HEK293 (cell line): ENCODE data around the gene ZBTB21.

ENCODE experiments used
- CTCF ChIA-PET: fragments of 350-600 bp; formaldehyde crosslinking; extraction: SDS; loops from one replicate; lab custom pipeline; 2021; ENCODE audit warnings: antibody characterized with exemption; lab: Yijun Ruan, JAX
- POLR2A ChIA-PET: fragments of 300-600 bp; formaldehyde crosslinking; extraction: SDS; loops from one replicate; lab custom pipeline; 2020; ENCODE audit warnings: antibody characterized with exemption, inconsistent platforms; lab: Yijun Ruan, JAX
- H3K27ac ChIP-seq: fragments of 200-500 bp; sonication (Bioruptor generic); 2 replicates; pipeline ENCODE4 v1.5.1; 2014; ENCODE audit warnings: low read depth, low read length, control low read depth, inconsistent platforms; ENCODE audit errors: extremely low read depth
- H3K36me3 ChIP-seq, 2 experiments: fragments of 200-500 bp in 1 of 2; sonication (Bioruptor generic) in 1 of 2; 1 replicate in 1 of 2; 2 replicates in 1 of 2; pipeline ENCODE4 v1.5.1; 2014 to 2017; ENCODE audit warnings: inconsistent platforms in 2 of 2, low read length in 2 of 2; ENCODE audit not compliant: control insufficient read depth in 2 of 2, insufficient read depth in 1 of 2
- H3K4me1 ChIP-seq: fragments of 200-500 bp; sonication (Bioruptor generic); 2 replicates; pipeline ENCODE4 v1.5.1; 2014; ENCODE audit warnings: mild to moderate bottlenecking, low read length, inconsistent platforms; ENCODE audit not compliant: control insufficient read depth, insufficient read depth
- H3K4me3 ChIP-seq: 2 replicates; pipeline ENCODE4 v1.5.1; 2011; ENCODE audit warnings: low read depth, mild to moderate bottlenecking, control low read depth, low read length, moderate library complexity
- H3K9me3 ChIP-seq: fragments of 200-500 bp; sonication (Bioruptor generic); 2 replicates; pipeline ENCODE4 v1.5.1; 2014; ENCODE audit warnings: low read depth, low read length, inconsistent platforms; ENCODE audit not compliant: control insufficient read depth, insufficient read depth
- GLI4 ChIP-seq: fragments of 450-650 bp; formaldehyde crosslinking; IDR thresholded peaks from 2 replicates; pipeline ENCODE4 v1.5.1; 2016; ENCODE audit warnings: missing biosample characterization, missing genetic modification characterization
- KLF8 ChIP-seq: fragments of 450-650 bp; formaldehyde crosslinking; IDR thresholded peaks from 2 replicates; pipeline ENCODE4 v1.5.1; 2016; ENCODE audit warnings: missing biosample characterization, missing genetic modification characterization
- PBX3 ChIP-seq: sonication (generic); formaldehyde crosslinking; IDR thresholded peaks from 2 replicates; pipeline ENCODE4 v1.8.1; 2022; ENCODE audit warnings: mild to moderate bottlenecking, moderate library complexity, missing genetic modification reagents
- PRDM1 ChIP-seq: fragments of 450-650 bp; formaldehyde crosslinking; IDR thresholded peaks from 2 replicates; pipeline ENCODE4; 2016; ENCODE audit warnings: missing biosample characterization, missing genetic modification characterization
- SETDB1 ChIP-seq: IDR thresholded peaks from one replicate; pipeline ENCODE4 v1.6.1; 2017; ENCODE audit warnings: mild to moderate bottlenecking, low read length, moderate library complexity, mixed read lengths; ENCODE audit not compliant: insufficient read length
- SP2 ChIP-seq: fragments of 450-650 bp; formaldehyde crosslinking; IDR thresholded peaks from 2 replicates; pipeline ENCODE4 v1.5.1; 2016; ENCODE audit warnings: missing biosample characterization, missing genetic modification characterization
- TRIM28 ChIP-seq: IDR thresholded peaks from 2 replicates; pipeline ENCODE4 v1.6.1; 2011; ENCODE audit warnings: low read length, control low read depth, borderline replicate concordance
- ZBTB1 ChIP-seq: fragments of 450-650 bp; formaldehyde crosslinking; IDR thresholded peaks from 2 replicates; pipeline ENCODE4 v1.5.1; 2016; ENCODE audit warnings: missing biosample characterization, missing genetic modification characterization
- ZBTB21 ChIP-seq: fragments of 450-650 bp; formaldehyde crosslinking; IDR thresholded peaks from 2 replicates; pipeline ENCODE4 v1.5.1; 2017; ENCODE audit warnings: missing biosample characterization, missing genetic modification characterization
- ZNF114 ChIP-seq: fragments of 450-650 bp; formaldehyde crosslinking; IDR thresholded peaks from 2 replicates; pipeline ENCODE4 v1.5.0; 2017; ENCODE audit warnings: missing biosample characterization, missing genetic modification characterization
- ZNF146 ChIP-seq: fragments of 450-650 bp; formaldehyde crosslinking; IDR thresholded peaks from 2 replicates; pipeline ENCODE4 v1.5.1; 2016; ENCODE audit warnings: missing biosample characterization, missing genetic modification characterization
- ZNF274 ChIP-seq, 2 experiments: fragments of 200-500 bp in 1 of 2; fragments of 450-650 bp in 1 of 2; sonication (Bioruptor generic) in 1 of 2; formaldehyde crosslinking in 1 of 2; IDR thresholded peaks; 2 replicates each; pipeline versions ENCODE4 v1.5.1 to v1.6.1; 2014 to 2016; ENCODE audit warnings: borderline replicate concordance in 1 of 2, inconsistent platforms in 1 of 2, low read length in 1 of 2, missing biosample characterization in 1 of 2, missing genetic modification characterization in 1 of 2
- ZNF362 ChIP-seq: fragments of 450-650 bp; formaldehyde crosslinking; IDR thresholded peaks from 2 replicates; pipeline ENCODE4 v1.5.1; 2016; ENCODE audit warnings: missing biosample characterization, missing genetic modification characterization
- ZNF366 ChIP-seq: fragments of 450-650 bp; formaldehyde crosslinking; conservative IDR thresholded peaks from 2 replicates; pipeline ENCODE4 v1.5.1; 2016; ENCODE audit warnings: missing biosample characterization, missing genetic modification characterization
- ZNF404 ChIP-seq: fragments of 450-650 bp; formaldehyde crosslinking; IDR thresholded peaks from 2 replicates; pipeline ENCODE4 v1.5.1; 2017; ENCODE audit warnings: missing biosample characterization, missing genetic modification characterization
- ZNF473 ChIP-seq: fragments of 450-650 bp; formaldehyde crosslinking; IDR thresholded peaks from 2 replicates; pipeline ENCODE4 v1.5.1; 2017; ENCODE audit warnings: missing biosample characterization, missing genetic modification characterization
- ZNF571 ChIP-seq: fragments of 450-650 bp; formaldehyde crosslinking; IDR thresholded peaks from 2 replicates; pipeline ENCODE4 v1.5.0; 2017; ENCODE audit warnings: missing biosample characterization, missing genetic modification characterization
- ZNF621 ChIP-seq: fragments of 450-650 bp; formaldehyde crosslinking; IDR thresholded peaks from 2 replicates; pipeline ENCODE4 v1.5.1; 2017; ENCODE audit warnings: missing biosample characterization, missing genetic modification characterization
- ZNF704 ChIP-seq: fragments of 450-650 bp; formaldehyde crosslinking; IDR thresholded peaks from 2 replicates; pipeline ENCODE4 v1.5.1; 2016; ENCODE audit warnings: missing biosample characterization, missing genetic modification characterization
- ZNF843 ChIP-seq: fragments of 450-650 bp; formaldehyde crosslinking; IDR thresholded peaks from 2 replicates; pipeline ENCODE4 v1.5.1; 2016; ENCODE audit warnings: missing biosample characterization, missing genetic modification characterization

ZBTB21 gene

GRCh38 chr21:41970751-41971653 is 39.2 kb downstream of the ZBTB21 start:
- POLR2A ChIA-PET = no interaction called here
- TF ChIP-seq ZNF362 (tag by site-specific recombination) (no peak), ZNF621 (tag by site-specific recombination) (no peak), TRIM28 (no peak), GLI4 (tag by site-specific recombination) (no peak), ZBTB21 (no peak), PBX3 (CRISPR knock-in tag) (no peak), ZNF473 (tag by site-specific recombination) (no peak), ZNF704 (no peak), ZNF404 (tag by site-specific recombination) (no peak), ZNF114 (tag by site-specific recombination) (no peak), ZNF571 (tag by site-specific recombination) (no peak), SP2 (tag by site-specific recombination) (no peak), ZBTB1 (no peak), SETDB1 (no peak), ZNF274 (IDR thresholded peaks at IDR 0.05; ENCODE audit: low read length) (no peak), ZNF274 (tag by site-specific recombination; IDR thresholded peaks at IDR 0.05; ENCODE audit: borderline replicate concordance) (no peak), ZNF843 (no peak), PRDM1 (tag by site-specific recombination) (no peak), KLF8 (tag by site-specific recombination) (no peak)
- TF ChIP-seq, all 188 proteins: peak for 0
- CTCF ChIA-PET = interaction anchor here (0.6 kb wide), 1 partner anchor 105 kb away, joined by 3 read pairs; no protein-coding TSS in a partner anchor

GRCh38 chr21:41970106-41970391 is 40.1 kb downstream of the ZBTB21 start:
- CTCF ChIA-PET = no interaction called here
- Histone ChIP-seq H3K36me3 (no peaks in the 10 kb centered on the region), H3K4me3 (no peak overlapping the region), H3K4me1 (peaks cover 8% of the 10 kb centered on the region; the same call in 1 of the 2 replicates), H3K27ac (no peak overlapping the region), H3K9me3 (no peaks in the 10 kb centered on the region)
- POLR2A ChIA-PET = no interaction called here
- TF ChIP-seq ZNF366 (no peak), ZNF146 (tag by site-specific recombination) (no peak)

More at GRCh38 chr21:41970751-41971653, 39.2 kb downstream of the ZBTB21 start:
- H3K4me3 ChIP-seq = no peak overlapping the region
- peaks cover 8% of the 10 kb centered on the region; the same call in 1 of the 2 replicates for H3K4me1 ChIP-seq
- H3K27ac ChIP-seq = no peak overlapping the region
- no peaks in the 10 kb centered on the region for H3K9me3 ChIP-seq
- H3K36me3 ChIP-seq = no peaks in the 10 kb centered on the region
